HG02970 (cell line): ENCODE data around the gene SMARCA1.
"Not testable (repeated sequence)": the region's sequence is repeated elsewhere in the genome, so short reads cannot be mapped to it uniquely, and the experiment has no call there.

Source experiments
- ATAC-seq: cut with Tn5 transposase; IDR thresholded peaks from one replicate; pipeline ENCODE4 v1.9.1; 2021; ENCODE audit warnings: mild to moderate bottlenecking, moderate library complexity, moderate number of reproducible peaks; ENCODE audit not compliant: unreplicated experiment, low FRiP score

Gene SMARCA1, protein sequence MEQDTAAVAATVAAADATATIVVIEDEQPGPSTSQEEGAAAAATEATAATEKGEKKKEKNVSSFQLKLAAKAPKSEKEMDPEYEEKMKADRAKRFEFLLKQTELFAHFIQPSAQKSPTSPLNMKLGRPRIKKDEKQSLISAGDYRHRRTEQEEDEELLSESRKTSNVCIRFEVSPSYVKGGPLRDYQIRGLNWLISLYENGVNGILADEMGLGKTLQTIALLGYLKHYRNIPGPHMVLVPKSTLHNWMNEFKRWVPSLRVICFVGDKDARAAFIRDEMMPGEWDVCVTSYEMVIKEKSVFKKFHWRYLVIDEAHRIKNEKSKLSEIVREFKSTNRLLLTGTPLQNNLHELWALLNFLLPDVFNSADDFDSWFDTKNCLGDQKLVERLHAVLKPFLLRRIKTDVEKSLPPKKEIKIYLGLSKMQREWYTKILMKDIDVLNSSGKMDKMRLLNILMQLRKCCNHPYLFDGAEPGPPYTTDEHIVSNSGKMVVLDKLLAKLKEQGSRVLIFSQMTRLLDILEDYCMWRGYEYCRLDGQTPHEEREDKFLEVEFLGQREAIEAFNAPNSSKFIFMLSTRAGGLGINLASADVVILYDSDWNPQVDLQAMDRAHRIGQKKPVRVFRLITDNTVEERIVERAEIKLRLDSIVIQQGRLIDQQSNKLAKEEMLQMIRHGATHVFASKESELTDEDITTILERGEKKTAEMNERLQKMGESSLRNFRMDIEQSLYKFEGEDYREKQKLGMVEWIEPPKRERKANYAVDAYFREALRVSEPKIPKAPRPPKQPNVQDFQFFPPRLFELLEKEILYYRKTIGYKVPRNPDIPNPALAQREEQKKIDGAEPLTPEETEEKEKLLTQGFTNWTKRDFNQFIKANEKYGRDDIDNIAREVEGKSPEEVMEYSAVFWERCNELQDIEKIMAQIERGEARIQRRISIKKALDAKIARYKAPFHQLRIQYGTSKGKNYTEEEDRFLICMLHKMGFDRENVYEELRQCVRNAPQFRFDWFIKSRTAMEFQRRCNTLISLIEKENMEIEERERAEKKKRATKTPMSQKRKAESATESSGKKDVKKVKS

DNA sequence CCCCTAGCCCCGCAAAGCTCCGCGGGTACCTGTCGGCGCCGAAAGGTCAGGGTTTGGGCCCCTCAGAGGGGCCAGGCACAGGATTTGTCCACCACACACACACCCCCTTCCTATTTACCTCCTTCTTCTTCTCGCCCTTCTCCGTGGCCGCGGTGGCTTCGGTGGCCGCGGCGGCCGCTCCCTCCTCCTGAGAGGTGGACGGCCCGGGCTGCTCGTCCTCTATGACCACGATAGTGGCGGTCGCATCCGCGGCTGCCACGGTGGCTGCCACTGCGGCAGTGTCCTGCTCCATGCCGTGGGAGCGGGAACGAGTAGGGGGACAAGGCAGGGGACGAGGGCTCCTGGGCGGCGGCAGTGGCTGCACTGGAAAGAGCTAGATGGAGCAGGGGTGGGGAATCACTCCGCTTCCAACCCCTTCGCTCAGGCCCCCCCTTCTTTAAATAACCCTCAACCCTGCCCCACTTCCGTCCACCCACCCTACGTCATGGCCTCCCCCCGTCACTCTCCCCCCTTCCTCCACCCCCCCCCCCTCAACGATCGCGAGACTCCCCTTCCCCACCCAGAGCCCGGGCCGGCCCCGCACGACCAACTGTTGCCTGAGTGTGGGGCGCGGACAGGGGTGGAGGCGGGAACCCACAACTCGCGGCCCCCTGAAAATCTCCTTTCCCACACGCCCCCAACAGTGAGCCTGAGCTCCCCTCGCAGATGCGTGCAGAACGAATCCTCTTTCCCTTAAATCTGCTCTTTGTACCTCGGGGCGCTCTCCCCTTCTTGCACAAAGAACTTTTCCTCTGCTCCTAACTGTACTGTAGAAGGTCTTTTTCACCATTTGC, at the start of gene SMARCA1:
SMARCA1 (minus strand) TSS at position 412 of the 833 bp plus-strand sequence; CDS start at position 292, 120 bp downstream.
- no peak for ATAC-seq

DNA sequence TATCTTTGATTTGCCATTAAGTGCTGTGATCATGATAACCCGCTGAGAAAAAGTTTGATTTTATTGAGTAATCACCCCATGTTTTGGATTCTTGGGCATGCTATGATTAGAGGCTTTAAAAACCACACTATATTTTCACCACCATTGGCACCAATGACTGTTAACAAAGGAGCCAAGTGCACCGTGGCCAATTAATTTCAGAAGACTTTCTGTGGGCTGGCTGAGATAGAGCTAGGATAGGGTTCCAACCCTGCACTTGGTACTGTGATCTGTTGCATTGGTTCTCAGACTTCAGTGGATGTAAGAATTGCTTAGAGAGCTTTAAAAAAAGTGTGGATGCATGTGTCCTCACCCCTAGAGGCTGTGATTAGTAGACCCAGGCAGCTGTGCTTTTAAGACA, 49.1 kb upstream of the SMARCA1 start:
- no peak for ATAC-seq

DNA sequence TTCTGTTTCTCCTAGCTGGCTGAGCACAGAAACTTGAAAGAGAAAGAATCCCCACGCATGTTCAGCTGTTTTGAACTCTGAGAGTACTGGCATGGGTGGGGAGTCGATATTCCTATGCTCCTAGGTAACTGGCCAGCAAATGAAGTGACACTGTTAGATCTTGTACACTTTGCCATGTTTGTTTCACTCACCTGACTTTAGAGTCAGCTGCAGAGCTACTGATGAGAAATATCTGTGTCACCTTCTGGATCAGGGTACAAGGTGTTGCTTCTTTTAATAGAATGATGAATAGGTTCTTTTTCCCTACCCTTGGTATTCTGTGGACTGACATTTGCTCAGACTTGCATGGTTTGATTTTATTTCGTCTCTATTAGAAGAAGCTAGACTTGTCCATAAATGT, 45.1 kb upstream of the SMARCA1 start:
- ATAC-seq: no peak

DNA sequence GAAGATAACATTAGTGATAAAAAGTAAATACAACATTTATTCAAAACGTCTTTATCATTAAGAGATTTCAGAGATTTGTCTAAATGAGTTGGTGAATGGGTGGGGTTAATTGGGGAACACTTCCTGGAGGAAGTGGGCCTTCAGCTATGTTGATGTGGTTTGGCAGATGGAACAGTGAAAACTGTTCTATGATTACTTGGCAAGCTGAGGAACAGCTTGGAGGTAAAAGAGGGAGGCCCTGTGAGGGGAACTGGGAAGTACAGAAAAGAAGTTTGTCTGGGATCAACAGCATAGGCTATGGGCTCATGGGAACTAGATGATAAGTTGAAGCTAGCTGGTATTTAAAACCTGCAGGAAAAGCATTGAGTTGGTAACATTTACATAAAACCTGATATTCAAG, 42.8 kb upstream of the SMARCA1 start:
- ATAC-seq: no peak

DNA sequence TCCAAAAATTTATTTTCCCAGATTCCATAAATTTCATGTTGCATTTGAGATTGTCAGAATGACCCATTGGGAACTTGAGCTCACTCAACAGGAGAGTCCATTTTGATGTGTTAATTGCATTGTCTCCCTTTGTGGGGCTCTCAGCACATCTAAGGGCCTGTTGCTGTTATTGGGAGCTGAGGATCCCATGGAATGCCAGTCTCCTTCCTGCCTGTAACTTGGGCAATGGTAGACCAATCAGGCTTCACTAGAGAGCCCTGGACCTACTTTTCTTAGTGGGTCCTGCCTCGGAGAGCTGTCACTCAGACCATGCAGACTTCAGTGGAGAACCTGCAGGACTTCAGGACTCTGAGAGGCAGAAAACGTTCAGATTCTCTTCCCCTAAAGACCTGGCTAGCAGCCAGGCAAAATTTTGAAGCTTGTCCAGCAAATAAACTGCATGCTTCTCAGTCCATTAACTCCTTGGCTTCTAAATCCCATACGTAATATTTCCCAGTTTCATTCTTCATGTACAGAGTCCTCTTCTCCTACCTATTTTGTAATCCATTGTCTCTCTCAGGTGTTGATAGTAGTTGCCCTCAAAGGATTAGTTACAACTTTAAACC, 41.9 kb upstream of the SMARCA1 start:
- no peak for ATAC-seq

DNA sequence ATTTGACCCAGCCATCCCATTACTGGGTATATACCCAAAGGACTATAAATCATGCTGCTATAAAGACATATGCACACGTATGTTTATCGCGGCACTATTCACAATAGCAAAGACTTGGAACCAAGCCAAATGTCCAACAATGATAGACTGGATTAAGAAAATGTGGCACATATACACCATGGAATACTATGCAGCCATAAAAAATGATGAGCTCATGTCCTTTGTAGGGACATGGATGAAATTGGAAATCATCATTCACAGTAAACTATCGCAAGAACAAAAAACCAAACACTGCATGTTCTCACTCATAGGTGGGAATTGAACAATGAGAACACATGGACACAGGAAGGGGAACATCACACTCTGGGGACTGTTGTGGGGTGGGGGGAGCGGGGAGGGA, 41.1 kb upstream of the SMARCA1 start:
- not testable (repeated sequence) for ATAC-seq

DNA sequence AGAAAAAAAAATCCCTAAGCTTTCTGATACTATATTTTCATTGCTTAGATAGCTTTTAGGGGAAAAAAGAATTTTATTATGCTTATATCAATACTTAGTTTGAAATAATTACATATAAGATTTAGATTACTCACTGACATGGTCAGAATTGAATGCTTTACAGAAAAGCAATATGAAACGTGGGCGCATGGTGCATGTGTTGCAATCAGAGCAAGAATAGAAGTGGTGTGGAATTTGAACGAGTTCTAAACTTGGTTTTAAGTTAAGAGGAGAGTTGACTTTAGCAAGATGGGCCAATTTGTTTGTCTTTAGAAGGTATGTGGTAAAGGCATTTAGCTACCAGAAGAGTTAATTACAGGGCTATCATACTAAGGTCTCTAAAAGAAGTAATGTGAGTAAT, 38.2 kb upstream of the SMARCA1 start:
- no peak for ATAC-seq

DNA sequence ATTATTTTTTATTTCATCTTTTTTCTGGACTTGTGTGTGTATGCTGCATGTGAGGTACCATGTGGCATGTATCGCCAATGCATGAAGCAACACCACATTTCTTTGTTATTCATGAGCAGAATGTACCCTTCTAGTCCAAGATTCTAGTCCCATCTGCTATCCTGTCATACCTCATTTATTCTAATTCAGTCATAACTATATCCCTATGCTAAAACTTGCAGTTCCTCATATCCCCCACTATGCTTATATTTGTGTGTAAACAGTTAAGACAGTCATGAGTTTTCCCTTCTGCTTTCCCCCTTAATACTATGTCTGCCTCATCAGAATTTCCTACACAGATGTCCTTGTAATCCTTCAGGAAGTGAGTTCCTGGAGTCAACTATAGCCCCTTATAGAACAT, 36.5 kb upstream of the SMARCA1 start:
- ATAC-seq: no peak

DNA sequence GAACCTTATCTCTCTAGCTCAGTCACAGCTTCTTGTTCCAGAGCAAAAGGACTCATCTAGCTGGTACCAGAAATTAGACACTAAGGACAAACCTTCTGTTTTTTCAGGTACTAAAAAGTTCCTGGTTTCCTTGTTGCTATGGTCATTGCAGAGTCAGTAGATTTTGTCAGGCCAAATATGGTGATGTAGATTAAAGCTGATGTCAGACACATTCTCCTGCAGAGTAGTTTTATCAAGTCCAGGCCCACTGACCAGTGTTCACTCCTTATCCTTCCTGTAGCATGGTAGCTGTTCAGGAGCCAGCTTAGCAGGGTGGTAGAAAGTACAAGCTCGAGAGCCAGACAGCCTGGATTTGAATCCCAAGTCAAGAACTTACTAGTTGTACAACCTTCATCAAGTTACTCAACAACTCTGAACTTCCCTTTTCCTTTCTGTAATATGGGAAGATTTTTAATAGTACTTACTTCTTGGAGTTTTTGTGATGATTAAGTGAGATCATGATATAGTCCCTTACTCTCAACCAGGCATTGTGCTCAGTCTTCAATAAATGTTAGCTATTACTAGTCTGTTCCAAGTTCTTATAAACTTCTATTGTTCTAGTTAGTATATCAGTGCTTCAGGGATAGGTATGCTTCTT, 34.7 kb upstream of the SMARCA1 start:
- ATAC-seq: no peak

DNA sequence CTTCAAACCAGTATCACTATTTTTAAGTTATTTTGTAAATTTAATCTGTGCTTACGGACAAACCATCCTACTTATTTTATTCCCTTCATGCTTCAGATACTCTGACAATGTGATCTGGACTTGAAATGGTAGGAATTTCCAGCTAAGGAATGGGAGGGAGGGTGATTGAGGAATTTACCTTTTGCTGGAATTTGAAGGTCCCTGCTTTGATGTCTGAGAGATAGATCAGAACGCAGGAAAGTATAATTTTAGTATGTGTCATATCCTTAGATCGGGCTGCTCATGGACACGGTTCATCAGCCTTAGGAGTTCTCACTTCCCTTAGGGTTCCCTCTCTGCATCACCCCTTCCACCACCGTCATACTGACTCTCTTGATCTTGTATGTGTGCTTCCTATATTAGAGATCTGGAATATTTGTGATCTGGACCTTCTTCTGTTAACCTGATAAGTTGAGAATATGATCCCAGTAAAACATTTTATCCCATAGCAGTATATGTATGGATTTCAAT, 33.6 kb upstream of the SMARCA1 start:
- ATAC-seq: no peak

DNA sequence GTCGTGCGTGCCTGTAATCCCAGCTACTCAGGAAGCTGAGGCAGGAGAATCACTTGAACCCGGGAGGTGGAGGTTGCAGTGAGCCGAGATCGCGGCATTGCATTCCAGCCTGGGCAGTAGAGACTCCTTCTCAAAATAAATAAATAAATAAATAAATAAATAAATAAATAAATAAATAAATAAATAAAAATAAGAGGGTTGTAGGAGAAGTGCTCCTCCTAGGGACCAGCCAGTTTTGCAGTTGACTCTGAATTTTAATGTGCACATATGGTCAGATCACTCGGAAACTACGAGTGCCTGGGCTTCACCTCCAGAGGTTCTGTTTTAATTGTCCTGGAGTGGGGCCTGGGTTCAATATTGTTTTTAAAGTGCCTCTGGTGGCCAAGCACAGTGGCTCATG, 31.5 kb upstream of the SMARCA1 start:
- not testable (repeated sequence) for ATAC-seq

DNA sequence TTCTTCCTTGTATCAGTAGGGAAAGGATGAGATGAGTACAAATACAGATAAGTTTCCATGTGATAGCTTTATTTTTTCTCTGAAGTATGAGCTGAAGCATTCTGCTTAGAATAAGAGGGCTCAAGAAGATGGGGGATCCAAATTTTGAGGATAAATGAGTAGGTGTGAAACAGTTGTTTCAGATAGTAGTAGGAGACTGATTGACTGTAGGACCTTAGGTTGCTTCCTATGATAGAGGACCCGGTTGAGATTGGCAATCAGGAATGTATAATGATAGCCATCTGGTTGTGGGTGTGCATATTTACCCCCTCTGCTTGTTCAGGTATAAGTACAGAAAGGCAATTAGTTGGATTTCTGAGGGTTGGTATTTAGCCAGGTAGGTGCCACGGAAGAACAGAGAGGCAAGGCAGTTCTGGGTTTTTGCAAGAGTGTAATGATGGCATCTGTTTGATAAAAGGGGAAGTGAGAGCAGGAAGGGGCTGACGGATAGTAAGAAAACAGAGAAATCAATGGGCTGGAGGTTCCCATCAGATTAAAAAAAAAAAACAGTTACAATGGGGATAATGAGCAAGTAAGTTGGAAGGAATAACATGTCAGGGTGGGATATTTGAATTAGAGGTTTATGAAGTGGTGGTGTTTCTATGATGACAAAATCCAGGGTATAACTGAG, 30.5 kb upstream of the SMARCA1 start:
- peak; percentile 78 for ATAC-seq

DNA sequence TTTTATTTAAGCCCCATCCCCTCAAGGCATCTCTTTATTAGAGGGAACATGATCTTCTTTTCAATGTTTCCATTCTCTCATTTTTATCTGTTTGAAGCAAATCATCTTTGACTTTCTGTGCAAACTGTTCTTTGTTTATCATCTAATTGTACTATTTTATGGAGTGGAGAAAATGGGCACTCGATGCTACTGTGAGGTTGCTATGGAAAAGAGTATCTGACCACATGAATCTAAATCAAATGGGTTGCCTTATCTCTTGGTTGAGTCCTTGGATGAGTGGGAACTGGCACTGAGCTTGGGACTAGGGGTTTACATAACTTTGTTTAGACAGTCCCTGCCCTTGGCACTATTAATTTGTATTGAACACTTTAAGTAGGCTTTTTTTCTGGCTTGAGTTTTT, 25.8 kb upstream of the SMARCA1 start:
- ATAC-seq: no peak

DNA sequence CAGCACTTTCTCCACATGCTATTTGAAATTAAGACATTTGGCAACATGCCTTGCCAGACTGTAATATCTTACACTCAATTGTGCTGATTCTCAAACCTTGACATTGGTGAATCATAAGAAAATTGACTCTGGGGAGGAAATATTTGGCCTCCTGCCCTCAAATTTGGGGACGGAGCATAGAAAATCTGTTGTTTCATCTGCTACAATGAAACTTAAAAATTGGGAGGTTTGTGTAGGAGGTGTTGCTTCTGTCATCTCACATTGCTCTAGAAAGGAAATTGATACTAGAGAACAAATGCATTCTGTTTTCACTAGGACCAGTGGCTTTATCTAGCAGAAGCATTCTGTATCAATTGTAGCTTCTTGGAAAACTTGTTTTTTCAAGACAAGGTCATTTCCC, 22.1 kb upstream of the SMARCA1 start:
- ATAC-seq: no peak

DNA sequence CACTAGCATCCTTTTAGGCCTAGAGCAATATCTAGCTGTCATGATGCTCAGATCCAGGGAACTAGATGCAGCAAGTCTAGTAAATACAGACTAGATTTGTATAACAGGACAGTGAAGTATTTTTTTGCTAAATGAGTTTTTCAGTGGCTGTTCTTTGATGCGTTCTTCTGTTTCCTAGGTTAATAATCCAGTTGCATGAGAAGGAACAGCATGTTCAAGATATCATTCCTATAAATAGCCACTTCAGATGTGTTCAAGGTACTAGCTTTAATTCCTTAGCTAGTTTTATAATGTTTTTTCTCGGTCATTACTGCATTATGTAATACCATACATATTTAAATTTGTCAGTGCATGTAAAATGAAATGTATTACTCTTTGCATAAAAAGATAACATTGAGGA, 21.5 kb upstream of the SMARCA1 start:
- ATAC-seq: no peak

DNA sequence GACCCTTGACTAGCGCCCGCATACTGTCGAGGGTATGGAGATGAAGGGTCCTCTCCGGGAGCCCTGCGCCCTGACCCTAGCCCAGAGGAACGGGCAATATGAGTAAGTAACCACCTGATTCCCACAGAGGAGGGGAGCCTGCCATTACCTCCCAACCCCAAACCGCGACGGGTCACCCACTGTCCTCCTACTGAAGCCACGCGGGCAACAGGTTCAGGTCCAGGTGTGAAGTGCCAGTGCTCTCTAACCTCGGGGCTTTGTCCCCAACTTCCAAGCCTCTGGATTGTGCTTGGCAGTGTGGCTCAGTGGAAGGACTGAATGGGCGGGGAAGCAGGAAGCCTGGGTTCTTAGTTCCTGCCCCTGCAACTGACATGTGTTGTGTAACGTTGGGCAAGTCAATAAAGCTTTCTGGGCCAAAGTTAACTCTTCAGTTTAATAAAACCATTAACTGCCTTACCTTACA, 17.5 kb upstream of the SMARCA1 start:
- no peak for ATAC-seq

DNA sequence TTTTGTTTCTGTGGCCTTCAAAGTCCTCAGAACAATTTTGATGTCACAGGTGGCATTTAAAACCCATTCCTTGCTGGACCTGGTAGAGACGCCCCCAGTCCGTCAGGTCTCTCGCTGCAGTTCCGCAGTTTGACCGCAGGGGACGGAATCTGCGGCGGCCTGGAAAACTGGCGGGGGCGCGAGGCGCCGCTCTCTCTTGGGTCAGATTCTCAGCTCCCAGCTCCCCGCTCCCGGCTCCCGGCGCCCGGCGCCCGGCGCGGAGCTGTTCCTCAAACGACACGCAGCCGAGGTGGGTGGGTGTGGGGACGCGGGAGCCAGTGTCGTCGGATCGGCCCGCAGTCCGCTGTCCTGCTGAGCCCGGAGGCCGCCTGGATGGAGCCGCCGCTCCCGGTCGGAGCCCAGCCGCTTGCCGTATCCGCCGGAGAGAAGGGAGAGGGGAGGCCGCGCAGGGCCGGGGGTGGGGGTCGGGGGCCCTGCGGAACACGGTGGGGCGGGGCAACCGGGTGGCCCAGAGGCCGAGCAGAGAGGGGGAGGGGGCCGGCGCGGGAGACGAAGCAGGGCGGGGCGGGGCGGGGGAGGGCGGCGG, 16.9 kb upstream of the SMARCA1 start, which contains the start of gene OCRL:
OCRL (plus strand) TSS at position 192 of the 586 bp plus-strand sequence; CDS start at position 373, 181 bp downstream.
- ATAC-seq: peak; percentile 74
